Retina (tissue), 1 donor: ENCODE data around the gene NR2F2.

Source experiments
- DNase-seq: peaks from one replicate; pipeline ENCODE4 v3.0.0-alpha.2; 2016

Gene NR2F2

DNA sequence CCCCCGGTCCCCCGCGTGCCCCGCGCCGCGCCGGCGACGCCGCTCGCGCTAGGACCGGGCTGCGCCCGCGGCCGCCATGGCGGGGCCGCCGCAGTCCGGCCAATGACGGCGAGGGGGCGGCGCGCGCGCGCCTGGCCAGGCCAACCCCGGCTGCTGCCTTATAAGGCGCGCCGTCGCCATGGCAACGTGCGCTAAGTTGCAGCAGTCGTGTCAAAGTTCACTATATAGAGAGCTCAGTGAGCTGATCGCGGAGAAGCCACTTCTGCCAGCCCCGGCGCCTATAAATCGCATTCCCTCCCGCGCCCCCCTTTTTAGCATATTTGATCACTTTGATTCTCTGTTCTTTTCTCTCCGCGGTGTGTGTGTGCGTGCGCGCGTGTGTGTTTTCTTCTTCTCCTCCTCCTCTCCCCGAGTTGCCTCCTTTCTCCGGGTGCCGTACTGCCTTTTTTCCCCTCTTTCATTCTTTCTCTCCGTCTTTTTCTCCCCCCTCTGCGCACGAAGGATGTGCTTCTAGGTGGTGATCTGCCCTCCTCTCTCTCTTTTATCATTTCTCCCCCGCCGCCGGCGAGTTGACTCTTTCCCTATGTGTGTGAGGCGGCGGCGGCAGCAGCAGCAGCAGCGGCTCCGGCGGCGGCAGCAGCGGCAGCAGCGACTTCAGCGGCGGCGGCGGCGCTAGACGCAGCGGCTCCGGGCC is at the start of gene NR2F2:
Gene NR2F2 (plus strand): TSS at position 251 of the 694 bp plus-strand sequence. CDS start 1,406 bp downstream, outside the sequence.
- DNase-seq = peak; percentile 93

DNA sequence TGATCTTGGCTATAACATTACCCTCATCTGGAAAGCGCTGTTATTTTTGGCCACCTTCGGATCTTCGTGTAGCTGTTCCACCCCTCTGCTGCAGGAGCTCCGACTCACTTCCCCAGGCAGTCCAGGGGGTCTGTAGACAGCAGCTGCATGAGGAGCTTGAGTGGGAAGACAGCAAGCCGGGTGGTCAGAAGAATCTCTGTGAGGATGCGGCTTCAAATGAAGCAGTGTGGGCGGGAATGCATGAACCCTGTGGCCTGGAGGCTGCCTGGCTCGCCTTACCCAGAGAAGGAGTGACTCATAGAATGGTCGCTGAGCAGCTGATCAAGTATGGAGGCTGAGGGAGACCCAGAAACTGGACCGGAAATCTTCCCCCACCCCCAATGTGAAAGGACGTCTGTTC is 45.2 kb upstream of the NR2F2 start:
- DNase-seq = no peak

DNA sequence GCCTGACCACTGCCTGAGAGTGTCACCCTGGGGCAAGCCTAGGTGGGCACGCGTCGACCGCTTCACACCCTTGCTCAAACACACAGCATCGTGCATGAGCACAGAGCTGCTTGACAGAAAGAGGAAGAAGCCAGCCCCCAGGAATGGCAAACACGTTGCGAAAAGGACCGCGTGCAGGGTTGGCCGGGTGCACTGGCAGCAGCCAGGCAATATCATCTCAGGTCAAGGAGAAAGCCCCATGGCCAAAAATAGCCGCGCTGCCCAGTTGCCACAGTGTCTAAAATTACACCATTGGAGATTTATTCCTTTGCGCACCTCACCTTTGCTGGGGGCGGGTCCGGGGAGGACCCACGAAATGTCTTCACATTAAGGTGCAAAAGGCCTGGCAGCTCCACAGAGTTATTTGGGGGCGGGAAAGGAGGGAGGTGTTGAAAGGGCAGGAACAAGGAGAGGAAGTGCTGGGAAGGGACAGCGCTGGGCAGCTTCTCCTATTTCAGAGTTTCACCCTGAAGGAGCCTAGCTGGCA is 44.7 kb upstream of the NR2F2 start:
- no peak for DNase-seq

DNA sequence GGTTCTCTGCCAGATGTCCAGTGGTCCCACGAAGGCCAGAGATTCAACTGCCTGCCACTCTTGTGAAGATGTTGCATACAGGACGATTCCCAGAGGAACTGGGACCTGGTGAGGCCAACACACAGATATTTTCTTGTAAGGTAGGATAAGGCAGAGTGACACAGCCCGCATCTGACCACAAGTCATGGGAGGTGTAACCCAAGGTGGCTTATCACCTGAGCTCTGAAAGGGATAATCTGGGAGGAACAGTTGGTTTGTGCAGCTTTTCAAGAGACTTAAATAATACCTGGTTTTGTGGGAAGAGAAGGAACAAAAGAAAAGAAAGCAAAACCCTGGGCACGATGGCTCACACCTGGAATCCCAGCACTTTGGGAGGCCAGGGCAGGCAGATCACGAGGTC is 39.8 kb upstream of the NR2F2 start:
- DNase-seq = no peak

DNA sequence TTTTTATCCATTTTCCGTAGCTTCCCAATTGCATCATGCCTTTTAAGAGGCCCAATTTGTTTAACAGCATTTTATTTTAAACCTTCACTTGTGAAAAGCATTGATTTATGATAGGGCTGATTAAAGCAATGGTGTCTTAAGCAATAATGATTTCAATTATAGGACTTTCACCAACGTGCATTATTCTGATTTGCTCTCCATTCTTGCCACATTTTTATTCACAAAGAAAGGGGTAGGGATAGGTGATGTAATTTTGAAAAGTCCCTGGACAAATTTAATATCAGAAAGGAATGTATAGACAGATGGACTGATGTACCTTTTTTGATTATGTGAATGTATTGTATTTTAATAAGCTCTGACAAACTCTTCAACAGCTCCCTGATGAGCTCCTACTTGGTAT is 37.9 kb upstream of the NR2F2 start:
- no peak for DNase-seq

DNA sequence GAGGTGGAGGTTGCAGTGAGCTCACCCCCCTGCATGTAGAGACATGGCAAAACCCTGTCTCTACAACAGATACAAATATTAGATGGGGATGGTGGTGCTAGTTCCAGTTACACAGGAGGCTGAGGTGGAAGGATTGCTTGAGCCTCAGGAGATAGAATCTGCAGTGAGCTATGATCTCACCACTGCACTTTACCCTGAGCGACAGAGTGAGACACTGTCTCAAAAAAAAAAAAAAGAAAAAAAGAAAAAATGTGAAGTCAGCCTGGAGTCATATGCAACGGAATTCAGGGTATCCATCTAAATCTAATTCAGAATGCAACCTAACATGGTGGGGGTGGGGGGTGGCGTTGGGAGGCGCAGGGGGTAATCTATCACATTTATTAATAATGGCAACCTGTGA is 37.1 kb upstream of the NR2F2 start:
- DNase-seq = no peak

DNA sequence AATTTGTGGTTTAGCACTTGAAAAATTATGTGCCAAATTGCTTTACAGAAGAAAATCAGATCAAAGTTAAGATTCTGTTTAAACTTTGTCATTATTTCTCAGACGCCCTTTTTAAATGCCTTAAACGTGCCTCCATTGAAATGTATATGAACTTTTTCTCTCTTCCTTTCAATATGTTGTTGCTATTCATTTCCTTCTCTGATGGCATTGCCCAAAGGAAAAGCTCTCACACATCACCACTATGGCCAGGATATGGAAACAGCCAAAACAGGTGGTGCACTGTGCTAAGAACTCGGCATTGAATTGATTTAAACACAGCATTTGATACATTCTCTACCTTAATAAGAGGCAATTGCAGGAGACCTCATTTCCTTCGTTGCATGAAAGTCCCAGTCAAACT is 35.7 kb upstream of the NR2F2 start:
- no peak for DNase-seq

DNA sequence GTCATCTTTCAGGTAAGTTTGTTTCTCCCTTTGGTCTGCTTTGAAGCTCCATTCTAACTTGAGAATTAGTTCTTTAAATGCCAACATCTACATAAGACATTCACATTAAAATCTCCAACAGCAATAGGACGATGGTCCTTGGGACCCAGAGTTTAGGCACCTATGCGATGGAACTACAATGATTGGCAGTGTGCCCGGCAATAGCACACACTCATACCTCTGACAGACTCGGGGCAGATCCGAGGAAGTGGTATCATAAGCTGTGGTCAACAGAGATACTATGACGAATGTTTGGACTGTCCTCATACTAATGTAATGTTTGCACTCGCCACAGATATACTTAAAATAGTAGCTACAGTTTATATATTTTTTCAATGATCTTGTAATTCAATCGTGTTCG is 34.2 kb upstream of the NR2F2 start:
- DNase-seq = no peak

DNA sequence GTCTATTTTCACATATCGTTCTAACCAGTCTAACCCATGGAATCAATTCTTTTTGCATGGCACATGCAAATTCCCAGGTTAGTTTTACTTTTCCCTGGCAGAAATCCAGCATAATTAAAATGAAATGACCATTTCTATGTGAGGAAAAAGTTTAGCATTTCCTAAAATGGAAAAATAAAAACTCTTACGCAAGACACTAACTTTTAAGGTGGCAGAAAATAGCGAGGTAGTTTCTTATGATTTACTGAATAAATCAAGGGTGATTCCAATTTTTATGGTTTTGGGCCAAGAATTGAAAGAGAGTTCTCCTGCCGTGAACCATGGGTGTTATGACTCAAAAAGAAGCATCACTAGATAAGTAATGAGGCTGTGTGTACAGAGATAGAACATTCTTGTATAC is 32.7 kb upstream of the NR2F2 start:
- no peak for DNase-seq

DNA sequence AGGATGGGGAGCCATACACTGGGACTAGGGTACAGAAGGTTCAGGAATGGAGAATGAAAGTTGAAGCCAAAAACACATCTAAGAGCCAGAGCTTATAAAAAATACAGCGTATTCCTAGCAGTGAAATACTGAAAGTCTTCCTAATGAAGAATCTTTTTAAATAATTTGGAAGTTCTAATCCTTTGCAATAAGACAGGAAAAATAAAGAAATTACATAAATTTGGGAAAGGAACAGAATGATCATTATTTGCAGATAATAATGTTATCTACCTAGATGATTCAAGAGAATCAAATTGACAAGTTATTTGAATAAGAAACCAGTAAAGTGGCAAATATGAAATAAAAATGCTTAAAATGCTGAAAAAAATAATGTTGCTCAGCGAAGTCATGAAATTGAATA is 32.3 kb upstream of the NR2F2 start:
- no peak for DNase-seq

DNA sequence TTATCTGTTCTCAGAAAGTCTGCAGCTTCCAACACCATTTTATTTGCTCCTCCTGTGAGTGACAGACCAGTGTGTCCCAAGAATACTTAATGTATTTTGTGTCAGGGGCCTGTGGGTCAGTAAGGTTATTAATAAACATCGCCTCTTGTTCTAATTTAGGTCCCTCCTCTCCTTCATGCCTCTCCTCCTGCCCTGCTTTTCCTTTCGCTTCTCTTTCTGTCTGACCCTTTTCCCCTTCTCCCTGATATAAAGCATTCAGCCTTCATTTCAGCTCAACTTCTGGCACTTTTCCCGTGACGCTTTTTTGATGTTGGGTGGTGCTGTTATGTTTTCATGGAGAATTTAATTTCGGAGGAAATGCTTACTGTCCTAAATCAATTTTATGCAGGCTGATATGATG is 29.7 kb upstream of the NR2F2 start:
- DNase-seq = no peak

DNA sequence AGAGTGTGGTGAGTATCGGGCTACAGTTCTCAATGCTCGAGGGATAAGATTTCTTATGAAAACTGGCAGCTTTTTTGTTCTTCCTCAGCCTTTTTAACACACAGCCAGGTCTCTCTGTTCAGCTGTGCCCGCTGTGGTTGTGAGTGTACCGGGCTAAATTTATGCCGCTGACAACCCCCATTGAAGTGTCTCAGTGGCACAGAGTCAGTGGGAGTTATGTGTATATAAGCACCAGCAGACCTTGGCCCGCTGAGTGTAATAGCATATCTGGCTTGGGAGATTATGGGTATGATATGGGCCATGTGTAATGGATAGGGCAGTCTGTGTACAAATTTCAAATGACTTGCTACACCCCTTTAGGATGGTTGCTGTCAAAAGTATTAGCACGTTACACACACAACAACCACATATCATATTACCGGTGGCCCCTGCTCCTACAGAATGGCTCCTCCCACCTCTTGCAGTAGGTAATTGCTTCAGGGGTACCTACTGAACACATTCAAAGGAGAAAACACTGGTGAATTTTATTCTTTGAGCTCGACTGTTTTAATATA is 26.9 kb upstream of the NR2F2 start:
- DNase-seq = no peak

DNA sequence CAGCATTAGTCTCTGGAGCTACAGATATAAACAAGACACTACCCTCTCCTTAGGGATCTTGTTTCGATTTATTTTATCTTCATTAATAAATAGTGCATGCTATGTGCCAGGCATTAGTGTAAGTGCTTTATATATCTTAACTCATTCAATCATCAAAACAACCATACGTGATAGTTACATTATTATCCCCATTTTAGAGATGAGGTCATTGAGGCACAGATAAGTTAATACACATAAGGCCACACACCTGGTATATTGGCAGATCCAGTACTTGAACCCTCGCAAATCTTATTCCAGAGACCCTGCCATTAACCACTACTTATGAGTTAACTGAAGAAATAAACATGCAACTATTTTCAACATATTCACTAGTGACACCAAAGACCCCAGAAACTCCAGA is 25.7 kb upstream of the NR2F2 start:
- DNase-seq = no peak

DNA sequence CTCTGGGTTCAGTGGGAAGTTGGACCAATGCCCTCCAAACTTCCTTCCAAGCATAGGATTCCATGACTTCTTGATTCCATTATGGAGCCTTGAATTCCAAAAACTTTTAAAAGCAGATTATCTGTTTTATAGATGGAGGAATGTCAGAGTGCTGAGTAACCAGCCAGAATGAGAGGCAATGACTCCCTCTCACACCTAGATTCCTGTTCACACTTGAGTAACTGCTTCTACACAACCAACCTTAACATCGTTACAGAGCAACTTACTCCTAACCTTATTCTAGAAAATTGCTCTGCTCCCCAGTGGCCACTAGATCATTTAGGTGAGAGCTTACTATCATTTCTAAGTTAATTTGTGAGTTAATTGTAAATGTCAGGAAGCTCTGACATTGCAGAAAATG is 24.2 kb upstream of the NR2F2 start:
- DNase-seq = no peak

DNA sequence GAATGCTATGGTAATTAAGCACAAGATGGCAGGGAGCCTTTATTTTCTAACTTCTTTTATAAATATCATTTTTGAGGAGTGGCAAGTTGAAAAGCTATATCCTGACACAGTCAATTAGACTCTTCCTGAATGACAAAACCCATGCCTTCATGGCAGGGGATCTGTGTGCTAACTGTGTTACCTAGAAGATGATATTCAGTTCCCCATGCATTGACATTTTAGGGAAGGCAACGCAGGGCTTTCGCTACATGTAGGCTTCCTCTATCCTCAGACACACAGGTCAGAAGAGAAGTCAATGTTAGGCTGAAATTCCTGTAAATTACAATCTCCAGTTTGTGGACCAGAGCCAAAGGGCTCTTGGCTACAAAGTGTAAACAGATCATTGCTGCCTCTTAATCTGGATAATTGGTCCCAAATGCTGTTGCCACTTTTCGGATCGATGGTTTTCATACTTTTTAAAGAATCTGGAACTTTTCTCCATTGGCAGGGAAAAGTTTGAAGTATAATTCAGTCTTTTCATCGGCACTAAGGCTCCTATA is 22.6 kb upstream of the NR2F2 start:
- no peak for DNase-seq

DNA sequence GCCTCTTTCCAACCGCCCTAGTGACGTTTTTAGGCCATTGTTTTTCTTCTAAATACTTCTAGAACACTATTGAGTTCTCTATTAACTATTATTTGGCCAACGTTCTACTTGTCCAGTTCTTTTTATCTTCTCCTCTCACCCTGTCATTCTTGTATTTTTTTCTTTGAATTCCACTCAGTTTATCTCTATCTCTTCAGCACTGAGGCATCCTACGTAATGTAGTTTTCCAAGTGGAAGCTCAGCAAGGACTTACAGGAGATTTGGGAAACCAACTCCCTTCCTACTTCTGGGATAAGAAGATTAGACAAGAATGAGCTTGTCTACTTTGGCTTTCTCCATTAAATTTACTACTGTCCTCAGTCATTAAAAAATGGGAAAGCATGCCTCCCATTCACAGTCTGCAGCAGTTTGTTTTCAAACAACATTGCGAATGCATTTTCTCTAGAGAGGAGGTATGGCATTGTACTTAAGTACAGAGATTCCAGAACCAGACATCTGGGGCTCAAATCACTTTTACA is 21.3 kb upstream of the NR2F2 start:
- DNase-seq = no peak

DNA sequence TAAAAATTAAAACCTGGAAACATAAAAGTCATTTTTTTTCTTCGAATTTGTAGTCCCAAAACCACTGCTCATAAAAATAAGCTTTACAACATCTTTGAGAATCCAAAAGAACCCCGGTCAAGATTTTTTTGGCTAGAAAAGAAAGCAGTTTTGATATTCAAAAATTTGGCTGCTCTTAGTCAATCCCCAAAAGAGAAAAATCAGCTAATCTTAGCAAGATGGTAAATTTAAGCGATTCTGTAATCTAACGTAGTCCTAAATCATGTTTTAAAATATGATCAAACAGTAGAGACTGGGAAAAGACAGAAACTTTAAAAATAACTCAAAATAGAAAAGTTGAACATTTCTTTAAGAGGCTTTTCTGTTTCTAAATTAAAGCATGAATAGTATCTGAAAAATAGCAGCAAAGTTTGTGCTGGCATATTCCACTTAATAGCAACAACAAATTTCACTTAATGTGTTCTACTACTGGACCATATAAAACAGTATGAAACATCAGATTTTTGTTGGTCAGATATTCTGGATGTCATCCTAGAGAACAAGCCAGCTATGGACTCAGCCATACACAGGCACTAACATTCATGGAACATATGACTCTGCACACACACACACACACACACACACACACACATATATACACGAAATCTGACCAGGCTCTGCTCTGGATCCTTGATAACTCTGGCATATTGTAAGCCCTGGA is 19.1 kb upstream of the NR2F2 start:
- no peak for DNase-seq

DNA sequence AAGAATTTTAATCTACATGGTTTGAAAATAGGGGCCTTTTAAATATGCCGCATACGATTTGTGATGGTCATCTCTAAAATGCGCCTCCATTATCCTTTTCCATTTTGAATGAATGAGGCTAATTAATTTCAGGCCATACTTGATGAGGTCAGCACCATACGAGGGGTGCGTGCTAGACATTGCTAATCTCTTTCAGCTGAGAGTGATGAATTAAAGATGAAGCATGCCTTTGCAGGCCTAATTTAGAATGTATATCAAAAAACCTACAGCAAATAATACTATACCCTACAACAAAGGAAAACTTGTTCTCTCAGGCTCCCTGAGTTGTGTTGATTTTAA is 18.6 kb upstream of the NR2F2 start:
- DNase-seq = no peak

DNA sequence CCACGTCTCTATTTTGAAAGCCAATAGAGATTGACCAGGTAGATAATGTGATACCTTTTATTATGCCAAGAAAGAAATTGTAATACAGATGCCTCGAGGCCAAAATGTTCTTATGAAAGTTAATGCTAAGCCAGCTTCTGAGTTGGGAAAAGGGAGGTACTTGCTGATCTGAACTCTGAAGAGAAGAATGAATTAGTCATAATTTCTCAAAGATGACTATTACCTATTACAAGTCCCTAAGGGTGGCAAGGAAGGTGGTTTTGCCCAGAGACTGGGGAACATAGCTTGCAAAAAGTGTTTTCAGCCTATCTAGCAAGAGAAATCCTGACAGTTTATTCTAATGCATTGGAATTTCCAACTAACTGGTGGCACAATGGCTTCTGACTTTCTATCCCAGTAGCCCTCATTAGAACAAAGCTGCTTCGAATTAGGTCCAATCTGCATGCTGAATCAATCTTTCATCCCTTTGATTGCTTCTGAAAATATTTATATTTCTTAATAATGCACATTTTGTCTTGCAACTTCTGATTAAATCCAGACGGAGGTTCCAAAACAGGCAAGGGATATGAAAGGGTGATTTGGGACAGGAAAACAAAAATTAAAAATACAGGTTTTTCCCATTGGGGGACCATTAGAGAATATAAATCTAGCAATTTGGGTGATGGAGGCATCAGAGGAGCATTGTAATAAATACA is 17.7 kb upstream of the NR2F2 start:
- no peak for DNase-seq

DNA sequence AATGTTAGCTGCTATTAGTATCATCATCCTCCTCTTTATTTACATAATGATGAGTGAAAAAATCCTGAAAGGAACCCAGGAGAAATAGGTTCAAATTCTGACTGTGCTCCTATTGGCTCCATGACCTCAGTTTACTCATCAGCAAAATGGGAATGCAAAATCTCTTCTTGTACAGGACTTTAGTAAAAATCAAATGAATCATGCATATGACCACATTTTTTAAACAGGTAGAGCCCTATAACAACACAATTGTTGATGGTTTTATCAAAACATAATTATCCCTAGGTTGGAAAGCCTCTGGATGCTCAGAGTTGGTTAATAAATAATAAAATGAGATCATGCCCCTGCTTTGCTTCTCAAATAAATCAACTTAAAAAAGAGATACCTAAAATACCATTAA is 16.0 kb upstream of the NR2F2 start:
- no peak for DNase-seq

DNA sequence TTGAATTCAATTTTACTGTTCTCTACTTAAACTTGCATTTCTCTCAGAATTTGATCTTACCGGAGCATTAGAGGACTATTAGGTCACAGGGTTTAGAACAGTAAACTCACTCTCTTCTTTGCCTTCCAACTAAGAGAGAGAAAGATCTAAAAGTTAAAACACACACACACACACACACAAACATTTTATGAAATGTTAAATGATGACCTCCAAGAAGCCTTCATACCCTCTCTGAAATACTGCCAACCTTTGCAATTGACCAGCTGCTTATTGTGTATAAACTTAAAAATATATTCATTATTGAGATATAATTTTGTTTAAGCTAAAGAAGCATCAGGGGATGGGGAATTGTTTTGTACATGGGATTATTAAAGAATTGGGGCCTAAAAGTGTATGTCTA is 15.5 kb upstream of the NR2F2 start:
- no peak for DNase-seq

DNA sequence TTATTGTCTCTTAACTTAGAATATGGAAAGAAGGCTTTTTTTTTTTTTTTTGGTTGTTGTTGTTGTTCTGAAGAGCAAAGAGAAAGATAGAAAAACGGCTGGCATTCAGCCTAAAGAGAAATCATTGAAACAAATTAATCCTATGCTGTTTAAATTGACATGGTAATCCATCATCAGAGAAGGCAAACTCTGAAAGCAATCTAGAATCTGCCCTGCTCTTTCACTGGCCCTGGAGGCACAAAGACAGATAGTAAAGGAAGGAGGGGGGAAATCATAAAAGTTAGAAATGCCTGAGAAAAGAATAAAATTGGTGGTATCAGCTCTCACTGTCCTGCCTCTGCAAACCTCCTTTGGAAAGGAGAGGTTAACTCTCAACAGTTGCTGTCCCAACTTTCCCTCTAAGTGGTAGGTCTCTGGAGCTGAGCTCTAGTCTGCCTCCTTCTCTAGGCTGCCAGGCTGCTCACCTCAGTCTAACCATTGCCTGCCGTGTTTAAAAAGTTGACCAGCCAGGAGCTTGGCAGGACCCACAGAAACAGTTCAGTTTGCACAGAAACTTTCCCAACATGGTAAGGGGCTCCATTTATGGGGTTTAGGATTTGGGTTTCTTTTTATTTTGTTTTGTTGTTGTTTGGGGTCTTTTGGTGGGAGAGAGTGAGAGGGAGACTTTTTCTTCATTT is 13.4 kb upstream of the NR2F2 start:
- DNase-seq = no peak

DNA sequence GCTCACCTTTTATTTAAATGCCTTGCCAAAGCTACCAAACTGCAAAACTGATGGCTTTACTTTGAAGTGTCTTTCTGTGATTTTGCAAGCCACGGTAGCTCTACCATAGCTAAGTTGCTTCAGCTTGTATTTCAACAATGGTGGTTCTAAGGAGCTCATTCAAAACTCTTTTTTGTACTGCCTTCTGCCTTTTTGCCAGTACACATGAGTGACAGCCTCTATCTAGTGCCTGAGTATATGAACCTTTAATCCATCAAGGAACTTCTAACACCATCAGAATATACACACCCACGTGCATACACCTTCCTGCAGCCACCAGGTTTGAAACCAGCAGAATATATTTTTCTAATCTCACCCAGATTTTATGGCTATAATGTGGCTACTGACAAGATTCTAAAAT is 10.4 kb upstream of the NR2F2 start:
- no peak for DNase-seq
